ENCODE data around the gene PTBP1.

PTBP1 gene

DNA sequence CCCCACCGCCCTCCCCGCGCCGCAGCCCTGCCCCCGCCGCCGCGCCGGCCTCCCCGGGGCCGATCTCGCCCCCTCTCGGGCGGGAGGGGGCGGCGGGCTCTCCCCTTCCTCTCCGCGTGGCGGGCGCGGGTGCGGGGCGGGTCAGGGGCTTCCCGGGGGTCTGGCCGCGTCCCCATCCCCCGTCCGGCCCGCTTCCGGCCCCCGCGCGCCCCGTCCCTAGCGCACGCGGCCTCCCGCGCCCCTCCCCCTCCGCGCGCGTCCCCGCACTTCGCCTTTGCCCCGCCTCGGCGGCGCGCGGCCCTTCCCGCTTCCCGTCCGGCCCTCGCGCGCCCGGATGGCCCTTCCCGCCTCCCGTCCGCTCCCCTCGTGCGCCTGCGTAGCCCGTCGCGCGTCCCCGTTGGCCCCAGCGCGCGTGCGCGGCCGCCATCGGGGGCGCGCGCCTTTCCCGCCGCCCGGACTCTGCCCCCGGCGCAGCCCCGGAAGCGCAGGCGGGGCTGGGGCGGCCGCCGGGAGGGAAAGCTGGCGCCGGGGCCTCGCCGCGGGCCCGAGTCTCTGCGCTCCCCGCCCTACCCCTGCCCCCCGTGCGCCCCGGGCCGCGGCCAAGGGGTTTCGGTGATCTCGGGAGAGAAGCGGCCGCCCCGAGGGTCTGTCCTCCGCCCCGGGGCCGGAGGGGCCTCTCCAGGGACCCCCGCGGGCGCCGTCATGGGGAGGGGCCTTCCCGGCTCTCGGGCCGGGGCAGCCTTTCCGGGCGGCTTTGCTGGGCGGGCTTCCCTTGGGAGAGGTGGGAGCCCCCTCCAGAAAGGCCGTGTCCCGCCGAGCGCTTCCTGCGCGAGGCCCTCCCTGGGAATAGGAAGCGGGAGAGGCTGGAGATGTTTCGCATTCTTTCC, 519 bp downstream of the PTBP1 start:
- peak; percentile 94 for DNase-seq (ENCODE audit: low spot score)

DNA sequence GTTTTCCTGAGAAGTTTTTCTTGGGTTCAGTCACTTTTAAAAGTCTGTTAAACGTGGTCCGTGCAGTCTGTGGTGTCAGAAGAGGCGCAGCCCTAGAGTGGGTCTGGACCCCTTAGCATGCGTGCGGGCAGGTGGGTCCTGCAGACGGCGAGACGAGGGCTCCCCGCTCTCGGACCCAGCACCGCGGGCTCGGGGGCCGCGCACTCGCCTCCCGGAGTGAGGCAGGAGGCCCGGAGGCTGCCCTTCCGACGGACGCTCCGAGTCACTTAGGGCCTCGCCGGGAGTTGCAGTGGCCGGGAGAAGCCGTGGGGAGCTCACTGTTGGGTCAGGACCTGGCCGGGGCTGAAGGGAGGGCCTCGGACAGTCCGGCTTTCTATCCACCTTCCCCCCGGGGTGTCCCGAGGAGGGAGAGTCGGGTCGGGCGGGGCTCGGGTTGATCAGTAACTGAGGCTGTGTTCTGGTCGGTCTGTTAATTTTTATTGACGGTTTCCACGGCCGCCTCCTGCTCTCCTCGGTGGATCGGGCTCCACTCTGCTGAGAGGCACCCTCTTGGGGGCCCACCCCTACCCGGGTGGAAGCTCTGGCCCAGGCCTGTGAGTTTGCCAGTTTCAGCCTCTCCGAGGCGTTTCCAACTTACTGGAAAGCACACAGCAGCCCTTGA, 1.3 kb downstream of the PTBP1 start:
- DNase-seq (ENCODE audit: low spot score), result no peak

DNA sequence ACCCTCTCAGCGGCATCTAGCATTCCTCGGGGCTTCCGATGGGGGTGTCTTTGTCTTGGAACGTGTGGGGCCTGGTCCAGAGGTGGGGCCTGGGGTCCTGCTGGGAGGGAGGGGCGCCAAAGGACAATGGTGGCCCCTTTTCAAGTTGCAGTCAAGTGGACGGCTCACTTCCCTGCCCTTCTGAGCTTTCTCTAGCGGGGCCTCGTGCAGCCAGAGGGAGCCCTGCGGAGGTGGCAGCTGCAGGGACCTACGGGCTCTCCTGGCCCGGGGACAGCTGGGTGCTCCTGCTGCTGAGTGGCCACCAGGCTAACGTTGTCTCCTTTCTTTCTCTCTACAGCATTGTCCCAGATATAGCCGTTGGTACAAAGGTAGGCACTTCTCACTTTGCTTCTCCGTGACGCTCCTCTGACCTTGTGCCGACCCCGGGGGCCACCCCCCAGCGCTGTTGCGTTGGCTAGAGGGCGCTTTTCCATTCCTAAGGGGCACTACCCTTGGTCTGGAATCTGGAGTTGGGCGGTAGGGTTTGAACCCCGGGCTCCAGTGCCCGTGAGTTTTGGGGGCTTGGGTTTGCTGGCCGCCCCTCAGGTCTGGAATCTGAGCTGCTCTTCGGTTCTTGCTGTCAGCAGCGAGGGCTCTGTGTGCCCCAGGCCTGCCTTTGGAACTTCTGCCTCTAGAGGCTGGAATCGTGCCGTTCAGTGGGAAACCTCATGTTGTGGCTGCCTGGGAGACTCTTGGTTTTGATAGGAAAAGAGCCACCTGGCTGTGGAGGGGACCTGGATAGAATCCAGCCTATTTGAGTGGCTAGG, 2.0 kb downstream of the PTBP1 start:
- DNase-seq (ENCODE audit: low spot score), result no peak

DNA sequence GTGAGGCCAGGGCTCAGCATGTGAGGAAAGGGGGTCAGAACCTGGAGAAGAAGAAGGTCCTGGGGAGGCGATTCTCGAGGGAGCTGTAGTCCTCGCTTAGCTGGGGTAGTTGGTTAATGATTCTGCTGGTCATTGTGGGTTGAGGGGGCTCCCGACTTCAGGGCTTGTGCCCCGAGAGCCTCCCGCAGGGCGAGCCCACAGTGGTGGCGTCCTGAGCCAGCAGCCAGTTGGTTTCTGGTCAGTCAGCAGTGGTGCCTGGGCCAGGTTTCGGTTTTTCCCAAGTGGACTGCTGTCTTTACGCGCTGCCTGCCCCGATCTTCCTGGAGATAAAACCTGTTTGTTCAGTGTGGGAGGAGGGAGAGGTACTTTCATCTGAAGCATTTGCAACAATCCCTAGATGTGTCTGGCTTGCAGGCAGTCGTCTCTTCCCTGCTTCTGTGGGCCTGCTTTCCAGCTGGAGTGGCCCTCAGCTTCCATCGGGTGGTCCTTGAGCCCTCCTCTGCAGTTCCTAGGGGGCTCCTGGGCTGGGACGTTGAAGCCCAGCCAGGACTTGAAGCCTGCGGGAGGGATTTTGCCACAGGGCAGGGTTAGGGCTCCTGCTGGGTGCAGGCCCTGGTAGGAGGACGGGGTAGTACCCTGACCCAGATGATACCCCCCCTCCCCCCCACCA, 3.2 kb downstream of the PTBP1 start:
- no peak for DNase-seq (ENCODE audit: low spot score)

DNA sequence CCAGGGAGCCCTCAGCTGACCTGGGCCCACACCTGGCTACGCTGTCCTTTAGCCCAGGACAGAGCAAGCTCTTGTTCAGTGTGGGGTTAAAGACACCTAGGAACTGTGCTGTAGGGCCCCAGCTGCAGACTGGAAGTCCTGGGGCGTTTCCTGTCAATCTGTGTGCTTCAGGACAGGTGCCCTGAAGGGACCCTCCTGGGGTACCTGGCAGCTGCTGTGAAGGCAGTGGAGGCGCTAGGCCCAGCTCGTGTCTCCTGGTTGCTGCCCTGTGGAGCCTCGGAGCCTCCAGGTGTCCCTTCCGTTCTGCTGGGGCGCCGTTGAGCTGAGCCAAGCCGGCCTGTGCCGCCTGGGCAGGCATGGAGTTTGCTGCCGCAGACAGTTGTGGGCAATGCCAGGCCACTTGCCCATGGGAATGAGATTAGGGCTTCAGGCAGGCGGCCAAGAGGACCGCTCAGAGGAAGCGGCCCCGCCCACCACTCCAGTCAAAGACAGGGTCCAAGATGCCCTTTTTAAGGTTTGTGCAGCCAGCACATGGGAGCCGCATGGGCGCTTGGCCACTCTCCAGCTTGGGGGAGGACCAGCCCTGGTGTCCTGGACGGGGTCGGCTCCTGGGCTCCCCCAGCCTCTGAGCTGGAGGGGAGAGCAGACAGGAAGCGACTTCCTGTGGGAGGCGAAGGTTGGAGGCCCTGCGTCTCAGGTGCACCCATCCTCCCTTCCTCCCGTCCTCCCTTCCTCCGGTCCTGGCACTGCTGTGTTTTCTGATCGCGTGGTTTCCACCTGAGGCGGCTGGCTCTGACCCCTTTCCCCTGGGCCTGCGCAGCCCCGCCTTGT, 4.0 kb downstream of the PTBP1 start:
- no peak for DNase-seq (ENCODE audit: low spot score)

DNA sequence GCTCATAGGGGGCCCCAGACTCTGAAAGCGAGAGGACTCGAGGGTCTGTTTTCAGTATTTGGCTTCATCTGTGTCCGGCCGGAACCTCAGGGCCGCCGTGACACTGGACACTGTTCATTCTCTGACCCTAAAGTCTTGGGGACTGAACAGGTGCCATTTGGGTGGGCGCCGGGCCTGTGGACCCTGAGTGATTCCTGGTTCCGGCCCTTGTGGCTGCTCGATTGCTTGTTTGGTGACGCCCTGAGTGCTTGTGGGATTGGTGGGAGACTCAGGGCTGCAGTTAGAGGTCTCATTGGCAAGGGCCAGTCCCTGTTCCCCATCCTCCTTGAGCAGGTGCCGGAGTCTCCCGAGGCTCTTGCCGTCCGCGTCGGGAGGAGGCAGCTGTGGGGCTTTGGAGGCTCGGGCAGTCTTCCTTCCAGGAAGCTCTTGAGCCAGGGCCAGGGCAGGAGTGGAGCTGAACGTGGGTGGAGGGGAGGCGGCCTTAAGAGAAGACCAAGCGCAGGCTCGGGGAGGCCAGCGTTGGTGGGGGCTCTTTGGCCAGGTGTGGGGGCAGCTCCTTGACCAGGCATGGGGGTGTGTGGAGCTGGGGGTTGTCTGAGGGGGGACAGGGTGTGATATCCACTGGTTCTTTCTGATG, 4.7 kb downstream of the PTBP1 start:
- DNase-seq (ENCODE audit: low spot score), result no peak

DNA sequence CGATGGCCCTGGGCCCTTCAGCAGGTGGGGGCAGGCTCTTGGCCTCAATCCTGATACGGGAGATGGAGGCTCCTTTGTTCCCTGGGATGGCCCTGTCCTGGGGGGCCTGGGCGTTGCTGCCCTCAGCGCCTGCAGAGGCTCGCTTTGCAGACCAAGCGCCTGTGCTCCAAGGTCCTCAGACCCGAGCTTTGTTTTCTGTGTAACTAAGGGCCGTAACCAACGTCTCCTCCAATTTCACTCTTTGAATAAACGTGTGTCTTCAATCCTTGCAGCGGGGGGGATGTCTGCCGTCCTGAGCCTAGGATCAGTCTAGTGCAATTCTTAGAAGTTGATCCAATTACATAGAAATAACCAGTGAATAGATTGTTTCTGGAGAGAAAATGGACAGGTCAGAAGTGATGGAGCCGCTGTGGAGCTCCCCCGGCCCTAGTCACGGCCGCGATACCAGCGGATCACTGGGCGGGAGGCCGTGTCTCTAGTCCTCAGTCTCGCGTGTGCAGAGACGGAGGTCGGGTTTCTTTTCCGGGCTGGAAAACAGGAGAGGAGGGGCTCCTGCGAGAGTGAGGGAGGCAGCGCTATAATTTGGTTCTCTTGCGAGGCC, 5.3 kb downstream of the PTBP1 start:
- DNase-seq (ENCODE audit: low spot score), result no peak

DNA sequence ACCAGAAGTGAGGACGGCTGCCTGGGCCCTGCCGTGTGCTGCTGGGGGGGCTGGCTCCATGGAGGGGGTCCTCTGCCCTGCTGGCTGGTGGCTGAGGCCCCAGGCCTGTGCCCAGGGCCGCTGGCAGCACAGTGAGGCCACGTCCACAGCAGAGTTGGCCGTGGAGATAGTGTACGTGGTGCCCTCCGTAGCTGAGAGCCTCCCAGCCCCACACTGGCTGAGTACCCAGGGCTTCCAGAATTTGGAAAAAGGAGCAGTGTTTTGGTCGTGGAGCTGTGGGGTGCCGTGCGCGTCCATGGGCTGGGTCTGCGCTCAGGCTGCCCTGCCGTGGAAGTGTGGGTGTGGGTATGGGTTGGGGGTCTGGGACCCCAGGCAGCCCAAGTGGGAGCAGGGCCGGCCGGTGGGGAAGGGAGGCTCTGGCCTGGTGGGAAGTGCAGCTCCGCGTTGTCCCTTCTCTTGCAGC, 5.9 kb downstream of the PTBP1 start:
- DNase-seq (ENCODE audit: low spot score), result no peak

DNA sequence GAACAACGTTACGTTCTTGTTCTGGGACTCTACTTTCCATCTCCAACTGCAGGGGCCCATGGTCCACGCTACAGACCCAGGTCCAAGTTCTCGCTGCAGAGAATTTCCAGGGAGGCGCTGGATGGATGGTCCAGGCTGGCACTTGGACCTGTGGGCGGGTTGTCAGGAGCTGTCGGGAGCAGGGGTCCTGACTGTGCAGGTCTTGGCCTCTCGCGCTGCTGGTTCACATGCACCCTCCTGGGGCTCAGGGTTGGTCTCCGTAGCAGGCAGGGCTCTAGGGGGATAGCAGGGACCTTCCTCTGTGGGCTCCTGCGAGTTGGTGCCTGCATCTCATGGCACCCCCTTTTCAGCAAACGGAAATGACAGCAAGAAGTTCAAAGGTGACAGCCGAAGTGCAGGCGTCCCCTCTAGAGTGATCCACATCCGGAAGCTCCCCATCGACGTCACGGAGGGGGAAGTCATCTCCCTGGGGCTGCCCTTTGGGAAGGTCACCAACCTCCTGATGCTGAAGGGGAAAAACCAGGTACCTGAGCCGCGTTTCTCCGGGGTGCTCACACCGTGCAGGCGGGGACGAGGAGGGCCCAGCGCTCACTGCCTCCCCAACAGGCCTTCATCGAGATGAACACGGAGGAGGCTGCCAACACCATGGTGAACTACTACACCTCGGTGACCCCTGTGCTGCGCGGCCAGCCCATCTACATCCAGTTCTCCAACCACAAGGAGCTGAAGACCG, 6.6 kb downstream of the PTBP1 start:
- DNase-seq (ENCODE audit: low spot score), result no peak

DNA sequence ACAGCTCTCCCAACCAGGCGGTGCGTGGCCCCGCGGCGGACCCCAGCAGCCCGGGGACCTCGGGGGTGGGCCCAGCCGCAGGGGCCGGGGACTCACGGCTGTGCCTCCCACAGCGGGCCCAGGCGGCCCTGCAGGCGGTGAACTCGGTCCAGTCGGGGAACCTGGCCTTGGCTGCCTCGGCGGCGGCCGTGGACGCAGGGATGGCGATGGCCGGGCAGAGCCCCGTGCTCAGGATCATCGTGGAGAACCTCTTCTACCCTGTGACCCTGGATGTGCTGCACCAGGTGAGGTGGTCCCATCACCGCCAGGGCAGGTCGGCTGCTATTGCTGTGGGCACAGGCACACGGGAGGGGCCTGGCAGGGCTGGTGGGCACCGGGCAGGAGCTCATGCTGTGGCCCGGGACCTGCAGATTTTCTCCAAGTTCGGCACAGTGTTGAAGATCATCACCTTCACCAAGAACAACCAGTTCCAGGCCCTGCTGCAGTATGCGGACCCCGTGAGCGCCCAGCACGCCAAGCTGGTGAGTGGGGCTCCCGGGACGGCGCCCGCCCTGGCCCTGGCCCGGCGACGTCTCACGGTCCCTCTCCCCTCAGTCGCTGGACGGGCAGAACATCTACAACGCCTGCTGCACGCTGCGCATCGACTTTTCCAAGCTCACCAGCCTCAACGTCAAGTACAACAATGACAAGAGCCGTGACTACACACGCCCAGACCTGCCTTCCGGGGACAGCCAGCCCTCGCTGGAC, 7.3 kb downstream of the PTBP1 start:
- no peak for DNase-seq (ENCODE audit: low spot score)

DNA sequence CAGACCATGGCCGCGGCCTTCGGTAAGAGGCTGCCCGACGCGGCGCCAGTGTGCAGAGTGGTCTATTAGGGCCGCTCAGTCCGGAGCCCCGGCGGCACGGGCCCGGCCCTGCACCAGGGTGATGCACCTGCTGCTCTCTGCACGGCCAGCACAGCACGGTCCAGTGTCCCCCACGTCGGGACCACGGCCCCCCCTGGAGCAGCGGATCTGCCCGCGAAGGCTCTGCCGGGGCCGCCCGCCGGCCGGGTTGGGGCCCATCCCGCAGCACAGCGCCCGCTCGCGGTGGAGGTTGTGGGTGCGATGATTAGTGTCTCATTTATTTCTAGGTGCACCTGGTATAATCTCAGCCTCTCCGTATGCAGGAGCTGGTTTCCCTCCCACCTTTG, 7.9 kb downstream of the PTBP1 start:
- no peak for DNase-seq (ENCODE audit: low spot score)

DNA sequence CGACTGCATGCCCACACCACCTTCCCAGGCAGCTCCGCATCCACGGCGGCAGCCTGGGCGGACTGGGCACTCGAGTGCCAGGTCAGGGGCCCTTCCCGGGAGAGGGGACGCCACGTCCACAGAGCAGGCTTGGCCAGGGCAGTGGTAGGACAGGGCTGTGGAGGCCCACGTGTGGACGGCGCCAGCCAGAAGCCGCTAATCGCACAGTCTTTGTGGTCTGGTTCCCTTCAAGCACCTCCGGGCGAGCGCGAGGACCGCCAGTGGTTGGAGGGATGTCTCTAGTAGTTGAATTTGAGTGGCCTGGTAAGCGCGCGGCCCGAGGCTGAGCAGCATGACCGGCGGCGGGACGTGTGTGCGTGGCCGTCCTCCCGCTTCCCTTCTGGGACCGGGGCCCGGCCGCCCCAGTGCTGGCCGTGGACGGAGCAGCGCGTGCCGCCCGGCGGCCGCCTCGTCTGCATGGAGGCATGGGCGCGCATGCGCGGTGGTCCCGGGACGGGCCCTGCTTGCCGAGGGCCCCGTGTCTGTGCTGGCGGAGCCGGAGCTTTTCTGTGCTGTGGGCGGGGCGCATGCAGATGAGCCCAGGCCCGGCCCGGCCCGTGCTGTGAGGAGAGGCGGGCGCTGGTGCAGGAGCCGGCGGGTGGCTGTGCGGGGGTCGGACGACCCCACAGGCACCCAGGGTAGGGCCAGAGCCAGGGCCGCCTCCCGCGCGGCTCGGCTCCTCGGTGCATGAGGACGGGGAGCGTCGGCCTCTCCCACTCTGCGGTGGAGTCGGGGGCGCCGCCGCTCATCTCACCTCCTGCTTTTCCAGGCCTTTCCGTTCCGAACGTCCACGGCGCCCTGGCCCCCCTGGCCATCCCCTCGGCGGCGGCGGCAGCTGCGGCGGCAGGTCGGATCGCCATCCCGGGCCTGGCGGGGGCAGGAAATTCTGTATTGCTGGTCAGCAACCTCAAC, 8.6 kb downstream of the PTBP1 start:
- no peak for DNase-seq (ENCODE audit: low spot score)

DNA sequence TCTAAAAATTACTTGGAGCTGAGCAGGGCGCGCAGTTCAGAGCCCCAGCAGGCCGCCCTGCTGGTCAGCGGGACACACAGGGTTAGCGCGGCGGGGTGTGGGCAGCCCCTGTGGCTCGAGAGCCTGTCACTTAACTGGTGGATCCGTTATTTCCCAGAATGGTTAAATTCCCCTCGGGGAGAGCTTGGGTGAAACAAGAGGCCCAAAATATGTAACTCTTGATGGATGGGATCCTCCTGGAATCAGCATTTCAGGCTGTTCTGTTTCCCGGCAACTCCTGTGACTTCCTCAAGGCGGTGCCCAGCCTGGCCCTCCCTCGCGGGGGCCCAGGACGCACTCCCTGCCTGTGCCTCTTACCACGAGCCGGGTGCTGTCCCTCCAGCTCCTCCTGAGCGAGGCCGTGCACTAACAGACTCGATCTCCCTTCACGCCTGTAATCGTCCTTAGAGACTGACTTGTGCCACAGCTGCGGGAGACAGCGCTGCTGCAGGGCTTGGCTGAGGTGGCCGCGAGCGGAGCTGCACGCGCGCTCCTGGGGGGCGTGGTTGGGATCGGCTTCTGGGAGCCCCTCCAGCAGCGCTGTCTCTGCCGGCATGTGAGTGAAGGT, 9.7 kb downstream of the PTBP1 start:
- DNase-seq (ENCODE audit: low spot score), result no peak

DNA sequence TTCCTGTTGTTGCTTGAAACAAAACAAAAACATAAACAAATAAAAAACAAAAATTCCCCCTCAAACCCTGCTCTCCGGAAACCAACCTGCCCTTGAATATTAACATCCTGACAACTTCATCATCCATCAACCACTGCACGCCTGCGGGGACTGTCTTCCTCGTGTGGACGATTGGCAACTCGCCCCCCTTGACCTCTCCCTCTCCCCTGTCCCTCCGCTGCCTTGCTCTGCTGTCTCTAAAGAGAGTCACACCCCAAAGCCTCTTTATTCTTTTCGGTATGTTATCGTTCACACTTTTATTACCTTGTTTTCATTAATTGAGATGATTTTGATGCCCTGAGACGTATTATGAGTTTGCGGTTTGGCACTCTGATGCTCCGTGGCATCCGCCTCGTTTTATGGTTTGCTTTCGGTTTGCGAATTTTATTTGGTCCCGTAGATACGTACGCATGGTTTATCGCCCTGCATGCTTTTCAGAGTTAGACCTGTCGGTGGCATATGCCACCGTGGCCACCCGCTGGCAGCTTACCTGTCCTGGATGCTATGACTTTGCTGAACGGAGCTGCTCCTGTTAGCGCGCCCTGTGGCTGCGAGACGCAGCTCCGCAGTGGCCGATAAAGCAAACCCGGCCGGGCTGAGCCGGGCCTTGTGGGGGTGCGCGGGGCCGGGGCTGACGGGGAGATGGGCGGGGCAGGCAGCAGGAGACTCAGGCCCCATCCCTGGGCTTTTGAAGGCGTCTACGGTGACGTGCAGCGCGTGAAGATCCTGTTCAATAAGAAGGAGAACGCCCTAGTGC, 10.6 kb downstream of the PTBP1 start:
- no peak for DNase-seq (ENCODE audit: low spot score)

DNA sequence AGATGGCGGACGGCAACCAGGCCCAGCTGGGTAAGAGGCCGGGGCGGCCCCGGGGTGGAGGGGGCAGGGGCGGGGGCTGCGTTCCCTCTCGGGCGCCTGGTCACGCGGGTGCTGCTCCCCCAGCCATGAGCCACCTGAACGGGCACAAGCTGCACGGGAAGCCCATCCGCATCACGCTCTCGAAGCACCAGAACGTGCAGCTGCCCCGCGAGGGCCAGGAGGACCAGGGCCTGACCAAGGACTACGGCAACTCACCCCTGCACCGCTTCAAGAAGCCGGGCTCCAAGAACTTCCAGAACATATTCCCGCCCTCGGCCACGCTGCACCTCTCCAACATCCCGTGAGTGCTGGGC, 11.1 kb downstream of the PTBP1 start:
- no peak for DNase-seq (ENCODE audit: low spot score)

DNA sequence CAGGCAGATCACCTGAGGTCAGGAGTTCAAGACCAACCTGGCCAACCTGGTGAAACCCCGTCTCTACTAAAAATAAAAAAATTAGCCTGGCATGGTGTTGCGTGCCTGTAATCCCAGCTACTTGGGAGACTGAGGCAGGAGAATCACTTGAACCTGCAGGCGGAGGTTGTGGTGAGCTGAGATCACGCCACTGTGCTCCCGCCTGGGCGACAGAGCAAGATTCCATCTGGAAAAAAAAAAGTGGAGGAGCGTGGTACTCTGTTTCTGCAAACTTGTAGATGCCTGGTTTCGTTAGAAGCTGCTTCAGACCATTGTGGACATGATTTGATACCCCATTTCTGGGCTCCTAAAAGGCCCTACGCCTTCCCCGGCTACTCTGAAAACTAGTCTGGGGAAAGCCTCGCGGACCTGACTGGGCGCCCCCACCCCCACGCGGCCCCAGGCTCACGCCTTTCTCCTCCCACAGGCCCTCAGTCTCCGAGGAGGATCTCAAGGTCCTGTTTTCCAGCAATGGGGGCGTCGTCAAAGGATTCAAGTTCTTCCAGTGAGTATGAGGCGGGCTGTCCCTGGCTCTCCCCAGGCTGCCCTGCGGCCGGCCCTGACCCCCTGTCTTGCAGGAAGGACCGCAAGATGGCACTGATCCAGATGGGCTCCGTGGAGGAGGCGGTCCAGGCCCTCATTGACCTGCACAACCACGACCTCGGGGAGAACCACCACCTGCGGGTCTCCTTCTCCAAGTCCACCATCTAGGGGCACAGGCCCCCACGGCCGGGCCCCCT, 13.0 kb downstream of the PTBP1 start:
- DNase-seq (ENCODE audit: low spot score), result no peak

Measured in COLO829 (cell line).